ENCODE results near the gene MESD.

The MESD gene

DNA sequence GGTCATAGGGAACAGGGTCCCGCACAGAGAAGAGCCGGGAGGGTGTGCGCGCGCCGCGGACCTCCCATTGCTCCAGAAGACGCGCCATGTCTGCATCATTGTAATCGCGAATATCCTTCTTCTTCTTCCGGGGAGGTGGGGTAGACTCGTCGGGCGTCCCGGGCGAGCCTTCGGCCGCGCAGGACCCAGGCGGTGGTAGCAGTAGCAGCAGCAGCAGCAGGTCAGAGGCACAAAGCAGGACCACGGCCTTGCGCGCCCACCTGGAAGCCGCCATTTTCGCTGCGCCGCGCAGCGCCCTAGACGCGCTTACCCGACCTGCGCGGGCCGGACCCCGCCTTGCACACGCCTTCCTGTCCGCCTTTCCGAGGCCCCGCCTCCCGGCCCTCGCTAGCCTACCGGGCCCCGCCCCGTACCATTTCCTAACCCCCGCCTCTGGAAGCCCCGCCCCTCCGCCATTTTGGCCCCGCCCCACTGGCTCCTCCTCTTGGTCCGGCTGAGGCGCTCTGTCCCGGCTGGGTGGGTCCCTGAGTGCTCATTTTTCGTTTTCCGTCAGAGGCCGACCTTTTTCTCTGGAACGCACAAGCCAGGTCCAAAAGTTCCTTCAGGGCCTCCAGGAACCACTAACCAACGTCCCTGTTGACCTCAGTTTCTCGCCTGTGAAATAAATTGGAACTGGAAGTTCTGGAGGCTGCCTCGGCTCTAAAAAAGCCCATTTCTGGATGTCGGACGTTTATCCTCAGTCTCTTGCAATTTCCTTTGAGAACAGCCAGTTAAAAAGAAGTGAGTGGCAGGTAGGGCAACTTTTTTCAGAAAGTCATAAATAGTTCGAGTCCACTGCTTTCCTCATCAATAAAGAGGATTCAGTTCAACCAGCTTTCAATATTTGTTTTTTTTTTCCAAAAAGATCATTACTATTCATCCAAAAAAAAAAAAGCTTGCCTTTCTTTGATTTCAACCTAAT, at the start of gene MESD:
Gene MESD (minus strand): TSS at position 302 of the 961 bp plus-strand sequence. CDS start 28 bp downstream, at position 274.
- DNase-seq (ENCODE audit: low spot score), result peak; percentile 93

- no peak for DNase-seq (ENCODE audit: low spot score)
These were observed 49.5 kb upstream of the MESD start for GRCh38 chr15:81038975-81039607.

- no peak for DNase-seq (ENCODE audit: low spot score)
These were observed 48.5 kb upstream of the MESD start for GRCh38 chr15:81037952-81038743.

GRCh38 chr15:81033508-81033907, 43.9 kb upstream of the MESD start:
- no peak for DNase-seq (ENCODE audit: low spot score)

DNA sequence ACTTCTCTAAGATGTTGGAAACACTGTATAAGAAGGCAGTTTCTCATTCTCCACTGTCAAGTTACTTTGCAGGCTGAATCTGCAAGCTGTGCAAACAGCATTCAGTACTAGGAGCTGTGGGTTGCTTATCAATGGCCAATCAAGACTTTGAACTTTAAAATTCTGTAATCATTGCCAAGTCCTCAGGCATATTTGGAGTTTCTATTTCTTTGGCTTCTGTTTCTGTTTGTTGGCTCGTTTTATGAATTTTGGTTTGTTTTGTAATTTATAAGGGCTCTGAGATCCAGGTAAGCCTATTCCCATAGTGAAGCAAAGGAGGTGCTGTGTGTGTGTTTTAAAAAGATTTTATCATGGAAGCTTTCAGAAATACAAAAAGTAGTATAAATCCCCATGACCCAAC, 43.2 kb upstream of the MESD start:
- no peak for DNase-seq (ENCODE audit: low spot score)

- DNase-seq (ENCODE audit: low spot score), result no peak
These were observed 42.7 kb upstream of the MESD start for GRCh38 chr15:81032355-81032754.

DNA sequence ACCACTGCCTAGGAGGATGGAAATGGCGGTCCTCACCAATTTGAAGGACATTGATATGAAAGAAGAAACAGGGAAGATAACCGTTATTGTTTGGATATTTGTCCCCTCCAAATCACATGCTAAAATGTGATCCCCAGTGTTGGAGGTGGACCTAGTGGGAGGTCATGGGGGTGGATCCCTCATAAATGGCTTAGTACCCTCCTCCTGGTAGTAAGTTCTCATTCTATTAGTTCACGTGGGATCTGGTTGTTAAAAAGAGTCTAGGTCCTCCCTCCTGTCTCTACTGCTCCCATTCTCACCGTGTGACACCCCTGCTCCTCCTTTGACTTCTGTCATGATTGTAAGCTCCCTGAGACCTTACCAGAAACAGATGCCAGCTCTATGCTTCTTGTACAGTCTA, 41.6 kb upstream of the MESD start:
- no peak for DNase-seq (ENCODE audit: low spot score)

DNA sequence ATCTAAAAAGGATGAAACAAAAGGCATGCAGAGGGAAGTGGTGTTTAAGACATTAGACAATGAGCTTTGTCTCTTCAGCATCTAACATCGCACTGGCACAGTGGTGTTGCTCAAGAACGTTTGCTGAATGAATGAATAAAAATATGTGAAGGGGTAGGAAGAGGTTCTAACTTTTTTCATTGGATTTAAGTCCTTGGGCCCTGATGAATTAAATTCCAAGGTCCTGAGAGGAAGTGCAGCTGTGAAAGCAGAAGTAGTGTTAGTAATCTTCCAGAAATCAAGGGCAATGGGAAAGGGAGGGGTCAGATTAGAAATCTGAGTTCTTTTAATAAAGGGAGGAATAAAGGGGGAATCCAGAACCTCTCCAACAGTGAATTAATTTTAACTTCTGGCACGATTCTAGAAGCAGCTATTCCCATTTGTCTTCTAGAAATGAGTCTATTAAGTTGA, 40.7 kb upstream of the MESD start:
- no peak for DNase-seq (ENCODE audit: low spot score)

GRCh38 chr15:81029414-81030300, 40.0 kb upstream of the MESD start:
- DNase-seq (ENCODE audit: low spot score), result no peak

GRCh38 chr15:81026836-81027599, 37.4 kb upstream of the MESD start:
- DNase-seq (ENCODE audit: low spot score), result no peak

DNA sequence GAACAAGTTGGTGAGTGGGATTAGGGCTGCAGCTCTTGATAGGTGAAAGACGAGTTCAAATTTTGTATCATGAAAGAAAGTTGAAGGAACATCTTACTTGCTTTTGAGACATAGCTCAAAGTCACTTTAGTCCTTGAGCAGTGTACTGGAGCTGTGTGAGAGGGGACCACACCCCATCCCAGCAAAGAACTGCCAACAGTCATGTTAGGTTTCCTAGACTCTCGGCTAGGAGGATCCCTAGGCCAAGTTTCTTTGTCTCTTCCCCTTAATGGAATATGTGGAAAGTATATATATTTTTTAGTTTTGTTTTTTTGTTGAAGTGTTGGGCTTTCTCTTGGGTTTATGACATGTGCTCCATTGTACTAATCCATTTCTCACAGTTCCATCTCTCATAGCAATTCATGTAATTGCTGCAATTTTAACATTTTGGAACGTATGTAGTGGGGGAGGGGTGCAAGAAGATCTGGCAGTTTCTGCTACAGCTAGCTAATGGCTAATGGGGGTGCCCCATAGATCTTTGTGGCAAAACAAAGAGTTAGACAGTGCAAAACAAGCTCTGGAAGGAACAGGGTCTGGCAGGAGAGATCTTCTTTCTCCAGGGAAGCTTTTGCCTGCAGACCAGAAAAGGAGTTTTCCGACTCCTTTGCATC, 36.2 kb upstream of the MESD start:
- no peak for DNase-seq (ENCODE audit: low spot score)

GRCh38 chr15:81024936-81025335, 35.3 kb upstream of the MESD start:
- DNase-seq (ENCODE audit: low spot score), result no peak

DNA sequence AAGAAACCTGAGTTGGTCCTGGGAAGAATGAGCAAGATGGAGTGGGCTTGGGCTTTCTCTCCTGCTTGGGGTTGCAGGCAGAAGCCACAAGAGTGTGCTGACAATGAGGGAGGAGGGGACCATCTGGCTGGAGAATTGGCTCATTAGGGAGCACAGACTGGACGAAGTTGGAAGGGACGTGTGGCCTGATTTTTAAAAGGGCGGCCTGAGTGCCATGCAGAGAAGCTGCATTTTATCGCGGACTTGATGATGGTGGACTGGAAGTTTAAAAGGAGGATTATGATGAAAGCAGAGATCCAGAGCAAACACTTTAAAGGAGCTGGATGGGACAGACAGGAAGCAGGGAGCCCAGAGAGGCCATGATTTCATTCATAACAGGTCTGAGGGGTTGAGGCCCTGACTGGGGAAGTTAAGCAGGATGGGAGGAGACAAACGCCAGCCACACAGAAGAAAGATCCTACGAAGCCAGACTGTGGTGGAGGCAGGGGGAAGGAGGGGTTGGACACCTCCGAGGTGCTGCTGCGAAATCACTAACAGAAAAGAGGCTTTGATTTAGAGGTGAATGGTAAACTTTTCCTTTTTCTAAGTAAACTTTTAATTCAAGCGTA, 34.8 kb upstream of the MESD start:
- no peak for DNase-seq (ENCODE audit: low spot score)

- DNase-seq (ENCODE audit: low spot score), result no peak
These were observed 34.1 kb upstream of the MESD start for GRCh38 chr15:81023483-81024264.

GRCh38 chr15:81021321-81021720, 31.7 kb upstream of the MESD start:
- no peak for DNase-seq (ENCODE audit: low spot score)

DNA sequence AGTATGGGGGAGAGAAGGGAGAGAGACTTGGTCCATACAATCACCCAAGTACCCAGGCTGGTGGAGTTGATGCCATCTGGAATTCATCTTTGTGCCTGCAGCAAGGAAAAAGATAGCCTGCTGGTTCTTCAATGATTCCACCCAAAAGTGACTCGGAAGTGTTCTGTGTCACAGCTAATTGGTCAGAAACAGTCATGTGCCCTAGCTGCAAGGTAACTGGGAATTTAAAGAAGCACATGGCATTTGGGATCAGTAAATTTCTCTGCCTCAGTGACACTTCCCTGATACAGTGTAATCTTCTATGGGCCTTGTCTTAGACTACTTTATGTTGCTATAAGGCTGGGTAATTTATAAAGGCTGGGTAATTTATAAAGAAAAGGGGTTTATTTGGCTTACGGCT, 28.6 kb upstream of the MESD start:
- no peak for DNase-seq (ENCODE audit: low spot score)

- DNase-seq (ENCODE audit: low spot score), result no peak
These were observed 27.0 kb upstream of the MESD start for GRCh38 chr15:81016489-81017068.
